ENCODE results near the gene RHEBL1. TPM values are rescaled to one million over a fixed set of nuclear protein-coding genes. Genes with fewer than 3 reads are reported as not detected.

RHEBL1 gene
- total and polyA plus RNA-seq, 2 of the 8 experiments (the other 6 are each of a cell fraction or from before 2014, with no cell fraction given): 7.5 to 9.4 TPM

GRCh38 chr12:49054096-49054495 is 15.7 kb downstream of the RHEBL1 start (continued):
- no peak for TF ChIP-seq RBBP5 (IDR thresholded peaks at IDR 0.05; ENCODE audit: borderline replicate concordance, low read depth, low read length)
- no peak for TF ChIP-seq MAFK (IDR thresholded peaks at IDR 0.05; ENCODE audit: low read depth, low read length)
- no peak for TF ChIP-seq SRF (IDR thresholded peaks at IDR 0.05; ENCODE audit: low read depth, low read length)
- no peak for TF ChIP-seq CREB1 (IDR thresholded peaks at IDR 0.05)
- no peak for TF ChIP-seq ZNF274 (IDR thresholded peaks at IDR 0.05; ENCODE audit: borderline replicate concordance, extremely low read depth, low read length)
- TF ChIP-seq ATF3 (IDR thresholded peaks at IDR 0.05; ENCODE audit: insufficient read depth, low read depth, low read length): no peak

Data from H1 (cell line).